Measurements from ENCODE around the gene CCDC191. TPM values are rescaled to one million over a fixed set of nuclear protein-coding genes. Genes with fewer than 3 reads are reported as not detected.

CCDC191 gene
- total RNA-seq, 4 donors from 2014 or later: 0.29 to 0.82 (median 0.42) TPM

- H3K36me3 ChIP-seq: no peaks in the 10 kb centered on the region
- in situ Hi-C loops (cut with MboI; ENCODE audit: low sequenced_read_pairs in 4 of 4): no loop called here
- intact Hi-C loops (cut with DNase I; ENCODE audit: low total_unique reads): no loop called here
- ATAC-seq (no peak), DNase-seq (no peak)
- H3K4me1 ChIP-seq: no peaks in the 10 kb centered on the region
- H3K27me3 ChIP-seq: no peaks in the 10 kb centered on the region
- H3K27ac ChIP-seq: no peak overlapping the region
- no peak overlapping the region for H3K4me3 ChIP-seq
- H3K9me3 ChIP-seq: no peaks in the 10 kb centered on the region
- TF ChIP-seq POLR2A (IDR thresholded peaks at IDR 0.05) (no peak), CTCF (IDR thresholded peaks at IDR 0.05 in 4 of 5, conservative IDR thresholded peaks at IDR 0.05 in 1 of 5) (no peak)
Measured at GRCh38 chr3:114103181-114103580, 46.9 kb upstream of the CCDC191 start.

- no peak for ATAC-seq
- in situ Hi-C loops (cut with MboI; ENCODE audit: low sequenced_read_pairs in 4 of 4): no loop called here
- no peak overlapping the region for H3K4me3 ChIP-seq
- H3K9me3 ChIP-seq: no peaks in the 10 kb centered on the region
- no peak for DNase-seq
- no peak for TF ChIP-seq POLR2A (IDR thresholded peaks at IDR 0.05)
- no peak for TF ChIP-seq CTCF (IDR thresholded peaks at IDR 0.05 in 4 of 5, conservative IDR thresholded peaks at IDR 0.05 in 1 of 5)
- no peak overlapping the region for H3K27ac ChIP-seq
- no peaks in the 10 kb centered on the region for H3K36me3 ChIP-seq
- intact Hi-C loops (cut with DNase I; ENCODE audit: low total_unique reads): no loop called here
- H3K4me1 ChIP-seq: no peaks in the 10 kb centered on the region
- no peaks in the 10 kb centered on the region for H3K27me3 ChIP-seq
Measured at GRCh38 chr3:114101101-114101500, 44.8 kb upstream of the CCDC191 start.

- Histone ChIP-seq H3K27ac (no peak overlapping the region), H3K4me1 (peaks cover 0 to 5% of the 10 kb centered on the region in 2 donors), H3K9me3 (no peaks in the 10 kb centered on the region), H3K36me3 (no peaks in the 10 kb centered on the region), H3K27me3 (no peaks in the 10 kb centered on the region), H3K4me3 (no peak overlapping the region)
- intact Hi-C loops (cut with DNase I; ENCODE audit: low total_unique reads): no loop called here
- in situ Hi-C loops (cut with MboI; ENCODE audit: low sequenced_read_pairs in 4 of 4): no loop called here
- no peak for ATAC-seq
- TF ChIP-seq POLR2A (IDR thresholded peaks at IDR 0.05): no peak
- no peak for TF ChIP-seq CTCF (IDR thresholded peaks at IDR 0.05 in 4 of 5, conservative IDR thresholded peaks at IDR 0.05 in 1 of 5)
- no peak for DNase-seq
Measured at GRCh38 chr3:114095796-114096195, 39.5 kb upstream of the CCDC191 start.

- ATAC-seq: no peak
- Histone ChIP-seq H3K27ac (no peak overlapping the region), H3K9me3 (no peaks in the 10 kb centered on the region), H3K36me3 (no peaks in the 10 kb centered on the region), H3K27me3 (no peaks in the 10 kb centered on the region), H3K4me1 (peaks cover 0 to 5% of the 10 kb centered on the region in 2 donors), H3K4me3 (no peak overlapping the region)
- intact Hi-C loops (cut with DNase I; ENCODE audit: low total_unique reads) (no loop called here), in situ Hi-C loops (cut with MboI; ENCODE audit: low sequenced_read_pairs in 4 of 4) (no loop called here)
- DNase-seq: peak in 1 of 2 donors; percentile 12
- TF ChIP-seq POLR2A (IDR thresholded peaks at IDR 0.05): no peak
- TF ChIP-seq CTCF (IDR thresholded peaks at IDR 0.05 in 4 of 5, conservative IDR thresholded peaks at IDR 0.05 in 1 of 5): no peak
Measured at GRCh38 chr3:114093596-114093995, 37.3 kb upstream of the CCDC191 start.

GRCh38 chr3:114093016-114093380 lies 36.7 kb upstream of the CCDC191 start:
- no peak for ATAC-seq
- Histone ChIP-seq H3K9me3 (no peaks in the 10 kb centered on the region), H3K27ac (peak overlapping the region in 1 of 4 donors; percentile 34), H3K4me3 (no peak overlapping the region), H3K4me1 (peaks cover 0 to 5% of the 10 kb centered on the region in 2 donors), H3K27me3 (no peaks in the 10 kb centered on the region), H3K36me3 (no peaks in the 10 kb centered on the region)
- intact Hi-C loops (cut with DNase I; ENCODE audit: low total_unique reads) (no loop called here), in situ Hi-C loops (cut with MboI; ENCODE audit: low sequenced_read_pairs in 4 of 4) (no loop called here)
- no peak for TF ChIP-seq CTCF (IDR thresholded peaks at IDR 0.05 in 4 of 5, conservative IDR thresholded peaks at IDR 0.05 in 1 of 5)
- no peak for TF ChIP-seq POLR2A (IDR thresholded peaks at IDR 0.05)
- no peak for DNase-seq

All from gastrocnemius medialis (tissue), 4 donors.